GM19438 (cell line): ENCODE measurements around the gene AKT2.

Experiments used
- ATAC-seq: cut with Tn5 transposase; IDR thresholded peaks from one replicate; pipeline ENCODE4 v1.9.1; 2021; ENCODE audit warnings: low read depth; ENCODE audit not compliant: unreplicated experiment

AKT2 gene

GRCh38 chr19:40238775-40239174 is 46.4 kb downstream of the AKT2 start:
- ATAC-seq: no peak

- ATAC-seq: no peak
Measured at GRCh38 chr19:40237791-40238190, 47.4 kb downstream of the AKT2 start.

GRCh38 chr19:40236366-40236765 is 48.8 kb downstream of the AKT2 start:
- ATAC-seq: no peak

GRCh38 chr19:40236026-40236355 is 49.2 kb downstream of the AKT2 start:
- ATAC-seq: no peak

- ATAC-seq: no peak
Measured at GRCh38 chr19:40235238-40236025, 49.7 kb downstream of the AKT2 start.

GRCh38 chr19:40234429-40235237 is 50.5 kb downstream of the AKT2 start:
- ATAC-seq: no peak

GRCh38 chr19:40233811-40234389 is 51.2 kb downstream of the AKT2 start:
- ATAC-seq: no peak

GRCh38 chr19:40232949-40233810 is 52.0 kb downstream of the AKT2 start:
- no peak for ATAC-seq

GRCh38 chr19:40232479-40232878 is 52.7 kb downstream of the AKT2 start:
- no peak for ATAC-seq

GRCh38 chr19:40231544-40232424 is 53.4 kb downstream of the AKT2 start:
- no peak for ATAC-seq

GRCh38 chr19:40231057-40231456 is 54.1 kb downstream of the AKT2 start:
- no peak for ATAC-seq

GRCh38 chr19:40229926-40230417 is 55.2 kb downstream of the AKT2 start:
- ATAC-seq: no peak

GRCh38 chr19:40229484-40229883 is 55.7 kb downstream of the AKT2 start:
- ATAC-seq: no peak

- no peak for ATAC-seq
Measured at GRCh38 chr19:40228863-40229262, 56.3 kb downstream of the AKT2 start.

- ATAC-seq: no peak
Measured at GRCh38 chr19:40228346-40228745, 56.8 kb downstream of the AKT2 start.

GRCh38 chr19:40225440-40226305 is 59.5 kb downstream of the AKT2 start:
- no peak for ATAC-seq

GRCh38 chr19:40224342-40225150 is 60.6 kb downstream of the AKT2 start:
- ATAC-seq: no peak
